ENCODE results near the gene MIPOL1. TPM values are rescaled to one million over a fixed set of nuclear protein-coding genes. Genes with fewer than 3 reads are reported as not detected.

Gene MIPOL1
- total RNA-seq, 1 donor from 2014 or later = 18.4 TPM

DNA sequence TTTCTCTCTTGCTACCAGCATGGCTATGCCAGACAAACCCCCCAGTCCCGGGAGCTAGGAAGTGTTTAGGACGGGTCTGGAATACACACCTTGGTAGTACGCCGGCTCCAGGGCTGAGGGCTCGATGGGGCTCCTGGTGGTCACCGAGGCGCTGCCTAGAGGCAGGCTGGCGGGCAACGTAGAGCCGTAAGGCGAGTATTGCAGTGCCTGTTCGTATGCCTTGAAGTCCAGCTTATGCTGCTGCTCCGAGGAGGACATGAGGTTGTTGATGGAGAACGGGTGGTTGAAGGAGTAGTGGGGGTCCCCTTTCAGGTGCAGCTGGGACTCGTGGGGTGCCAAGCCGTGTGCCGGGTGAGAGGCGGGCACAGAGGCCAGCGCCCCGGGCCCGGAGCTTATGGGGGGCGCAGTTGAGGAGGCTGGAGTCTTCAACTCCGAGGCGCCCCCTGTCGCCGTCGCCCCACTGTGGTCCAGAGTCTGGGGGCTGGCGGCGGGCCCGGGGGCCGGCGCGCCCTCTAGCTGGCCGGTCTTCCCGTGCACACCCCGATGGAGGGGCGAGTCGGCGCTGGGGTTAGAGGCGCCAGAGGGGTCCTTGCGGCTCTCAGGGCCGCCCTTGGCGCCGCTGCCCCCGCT is 393.7 kb downstream of the MIPOL1 start:
- Mint-ChIP-seq H3K27me3 (ENCODE audit: insufficient read depth, low read depth) (peaks cover 84% of the 10 kb centered on the region), H3K4me3 (peak overlapping the region; percentile 67), H3K36me3 (no peaks in the 10 kb centered on the region), H3K9me3 (no peaks in the 10 kb centered on the region), H3K4me1 (peaks cover 49% of the 10 kb centered on the region), H3K27ac (no peak overlapping the region)
- peaks cover 66% of the 10 kb centered on the region for H3F3A ChIP-seq (ENCODE audit: low read depth)
- H3K79me2 ChIP-seq (ENCODE audit: low read depth) = no peaks in the 10 kb centered on the region
- H3K9me3 ChIP-seq (ENCODE audit: low read depth) = no peaks in the 10 kb centered on the region
- peak overlapping the region; percentile 30 for H3K4me3 ChIP-seq
- peaks cover 30% of the 10 kb centered on the region for H3K4me1 ChIP-seq
- no peaks in the 10 kb centered on the region for H3K36me3 ChIP-seq
- TF ChIP-seq, protein P1, sequence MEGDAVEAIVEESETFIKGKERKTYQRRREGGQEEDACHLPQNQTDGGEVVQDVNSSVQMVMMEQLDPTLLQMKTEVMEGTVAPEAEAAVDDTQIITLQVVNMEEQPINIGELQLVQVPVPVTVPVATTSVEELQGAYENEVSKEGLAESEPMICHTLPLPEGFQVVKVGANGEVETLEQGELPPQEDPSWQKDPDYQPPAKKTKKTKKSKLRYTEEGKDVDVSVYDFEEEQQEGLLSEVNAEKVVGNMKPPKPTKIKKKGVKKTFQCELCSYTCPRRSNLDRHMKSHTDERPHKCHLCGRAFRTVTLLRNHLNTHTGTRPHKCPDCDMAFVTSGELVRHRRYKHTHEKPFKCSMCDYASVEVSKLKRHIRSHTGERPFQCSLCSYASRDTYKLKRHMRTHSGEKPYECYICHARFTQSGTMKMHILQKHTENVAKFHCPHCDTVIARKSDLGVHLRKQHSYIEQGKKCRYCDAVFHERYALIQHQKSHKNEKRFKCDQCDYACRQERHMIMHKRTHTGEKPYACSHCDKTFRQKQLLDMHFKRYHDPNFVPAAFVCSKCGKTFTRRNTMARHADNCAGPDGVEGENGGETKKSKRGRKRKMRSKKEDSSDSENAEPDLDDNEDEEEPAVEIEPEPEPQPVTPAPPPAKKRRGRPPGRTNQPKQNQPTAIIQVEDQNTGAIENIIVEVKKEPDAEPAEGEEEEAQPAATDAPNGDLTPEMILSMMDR (IDR thresholded peaks at IDR 0.05) = peak; percentile 67
- TF ChIP-seq EZH2phosphoT487 (IDR thresholded peaks at IDR 0.05) (peak; percentile 2), EZH2 (IDR thresholded peaks at IDR 0.05) (no peak)
- peaks cover 88% of the 10 kb centered on the region for H4K20me1 ChIP-seq (ENCODE audit: low read depth)
- H3K4me2 ChIP-seq = peak overlapping the region; percentile 71
- no peak overlapping the region for H3K9ac ChIP-seq
- DNase-seq (ENCODE audit: low spot score) = peak; percentile 88
- peaks cover 100% of the 10 kb centered on the region for H3K27me3 ChIP-seq
- H3K27ac ChIP-seq = no peak overlapping the region
- no peak overlapping the region for H2AFZ ChIP-seq (replicated peaks)

DNA sequence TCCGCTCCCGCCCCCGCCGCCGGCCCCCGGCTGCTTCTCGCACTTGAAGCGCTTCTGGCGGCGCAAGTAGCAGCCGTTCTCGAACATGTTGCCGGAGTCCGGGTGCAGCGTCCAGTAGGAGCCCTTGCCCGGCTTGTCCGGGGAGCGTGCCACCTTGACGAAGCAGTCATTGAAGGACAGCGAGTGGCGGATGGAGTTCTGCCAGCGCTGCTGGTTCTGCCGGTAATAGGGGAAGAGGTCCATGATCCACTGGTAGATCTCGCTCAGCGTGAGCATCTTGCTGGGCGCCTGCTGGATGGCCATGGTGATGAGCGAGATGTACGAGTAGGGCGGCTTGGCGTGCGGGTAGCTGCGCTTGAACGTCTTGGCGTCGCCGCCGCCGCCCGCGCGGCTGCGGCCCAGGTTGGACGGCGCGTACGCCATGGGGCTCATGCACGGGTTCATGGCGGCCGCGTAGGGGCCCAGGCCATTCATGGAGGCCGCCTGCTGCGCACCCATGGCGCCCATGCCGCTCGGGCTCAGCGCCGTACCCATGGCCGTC is 394.3 kb downstream of the MIPOL1 start:
- H3F3A ChIP-seq (ENCODE audit: low read depth) = peaks cover 70% of the 10 kb centered on the region
- H3K27me3 ChIP-seq = peaks cover 100% of the 10 kb centered on the region
- DNase-seq (ENCODE audit: low spot score) = peak; percentile 45
- H4K20me1 ChIP-seq (ENCODE audit: low read depth) = peaks cover 88% of the 10 kb centered on the region
- TF ChIP-seq, protein P1 (IDR thresholded peaks at IDR 0.05) = no peak
- TF ChIP-seq EZH2 (IDR thresholded peaks at IDR 0.05) (peak; percentile 96), EZH2phosphoT487 (IDR thresholded peaks at IDR 0.05) (peak; percentile 93)
- no peaks in the 10 kb centered on the region for H3K36me3 ChIP-seq
- H3K79me2 ChIP-seq (ENCODE audit: low read depth) = no peaks in the 10 kb centered on the region
- H3K9me3 ChIP-seq (ENCODE audit: low read depth) = no peaks in the 10 kb centered on the region
- peak overlapping the region; percentile 30 for H3K4me3 ChIP-seq
- no peak overlapping the region for H3K9ac ChIP-seq
- H3K4me2 ChIP-seq = peak overlapping the region; percentile 71
- Mint-ChIP-seq H3K36me3 (no peaks in the 10 kb centered on the region), H3K9me3 (no peaks in the 10 kb centered on the region), H3K27me3 (ENCODE audit: insufficient read depth, low read depth) (peaks cover 85% of the 10 kb centered on the region), H3K4me3 (no peak overlapping the region), H3K4me1 (peaks cover 51% of the 10 kb centered on the region), H3K27ac (no peak overlapping the region)
- peaks cover 34% of the 10 kb centered on the region for H3K4me1 ChIP-seq
- H2AFZ ChIP-seq (replicated peaks) = no peak overlapping the region
- H3K27ac ChIP-seq = no peak overlapping the region

DNA sequence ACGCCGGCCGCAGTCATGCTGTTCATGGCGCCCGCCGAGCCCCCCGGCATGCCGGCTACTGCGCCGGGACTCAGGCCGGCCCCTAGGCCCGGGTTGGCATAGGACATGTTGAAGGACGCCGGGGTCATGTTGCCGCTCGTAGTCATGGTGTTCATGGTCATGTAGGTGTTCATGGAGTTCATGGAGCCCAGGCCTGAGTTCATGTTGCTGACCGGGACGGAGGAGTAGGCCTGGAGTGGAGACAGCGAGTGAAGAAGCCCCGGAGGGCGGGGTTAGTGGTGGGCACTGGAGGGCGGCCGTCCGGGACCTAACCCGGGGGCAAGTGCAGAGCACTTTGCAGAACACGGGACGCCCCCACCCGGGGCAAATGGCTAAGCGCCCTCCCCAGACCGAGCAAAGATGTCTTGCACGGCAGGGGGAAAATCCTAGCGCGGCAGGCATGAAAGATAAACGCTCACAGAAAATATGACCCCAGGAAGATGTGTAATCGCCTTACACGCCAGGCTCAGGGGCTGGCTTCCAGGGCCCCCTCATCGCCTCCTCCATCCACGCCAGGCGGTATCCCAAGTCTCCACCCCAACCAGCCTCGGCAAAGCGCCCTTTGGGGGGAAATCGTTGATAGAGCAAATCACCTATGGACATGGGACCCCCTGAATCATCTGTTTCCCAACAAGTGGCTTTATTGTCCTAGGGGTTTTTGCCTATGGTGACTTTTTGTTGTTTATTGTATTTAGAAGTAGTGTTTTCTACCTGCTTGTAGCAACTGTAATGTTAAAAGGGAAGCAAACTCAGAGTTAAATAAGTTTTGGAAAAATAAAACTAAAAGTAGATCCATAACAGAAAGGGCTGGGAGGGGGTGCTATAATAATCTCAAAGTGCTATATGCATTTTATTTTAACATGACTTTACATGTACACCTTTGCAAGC is 395.0 kb downstream of the MIPOL1 start:
- Mint-ChIP-seq H3K4me3 (peak overlapping the region; percentile 68), H3K9me3 (no peaks in the 10 kb centered on the region), H3K27ac (no peak overlapping the region), H3K27me3 (ENCODE audit: insufficient read depth, low read depth) (peaks cover 85% of the 10 kb centered on the region), H3K36me3 (no peaks in the 10 kb centered on the region), H3K4me1 (peaks cover 49% of the 10 kb centered on the region)
- peaks cover 100% of the 10 kb centered on the region for H3K27me3 ChIP-seq
- DNase-seq (ENCODE audit: low spot score) = peak; percentile 42
- peak overlapping the region; percentile 71 for H3K4me2 ChIP-seq
- H3F3A ChIP-seq (ENCODE audit: low read depth) = peaks cover 70% of the 10 kb centered on the region
- no peak overlapping the region for H3K27ac ChIP-seq
- no peaks in the 10 kb centered on the region for H3K9me3 ChIP-seq (ENCODE audit: low read depth)
- H3K4me1 ChIP-seq = peaks cover 29% of the 10 kb centered on the region
- H3K79me2 ChIP-seq (ENCODE audit: low read depth) = no peaks in the 10 kb centered on the region
- peaks cover 88% of the 10 kb centered on the region for H4K20me1 ChIP-seq (ENCODE audit: low read depth)
- TF ChIP-seq, protein P1 (IDR thresholded peaks at IDR 0.05) = no peak
- TF ChIP-seq EZH2 (IDR thresholded peaks at IDR 0.05) (peak; percentile 94), EZH2phosphoT487 (IDR thresholded peaks at IDR 0.05) (peak; percentile 88)
- no peak overlapping the region for H2AFZ ChIP-seq (replicated peaks)
- H3K9ac ChIP-seq = no peak overlapping the region
- H3K36me3 ChIP-seq = no peaks in the 10 kb centered on the region
- H3K4me3 ChIP-seq = no peak overlapping the region
